Uterus (tissue), 2 donors: ENCODE data around the gene ZSCAN21.

ENCODE experiments used
- POLR2A ChIP-seq, 2 donors: fragments of 450-650 bp; IDR thresholded peaks; one replicate each; pipeline ENCODE4 v1.6.1; 2016; ENCODE audit warnings: antibody characterized with exemption in 2 of 2, mild to moderate bottlenecking in 1 of 2, moderate library complexity in 1 of 2
- TF ChIP-seq, protein P1 (sequence below), 4 experiments: fragments of 200-600 bp in 2 of 4; fragments of 450-650 bp in 2 of 4; sonication (generic) in 2 of 4; IDR thresholded peaks; one replicate each; pipeline ENCODE4 v1.5.1; 2016 to 2019; ENCODE audit warnings: antibody characterized with exemption in 4 of 4, mild to moderate bottlenecking in 2 of 4, moderate library complexity in 1 of 4

DNA sequence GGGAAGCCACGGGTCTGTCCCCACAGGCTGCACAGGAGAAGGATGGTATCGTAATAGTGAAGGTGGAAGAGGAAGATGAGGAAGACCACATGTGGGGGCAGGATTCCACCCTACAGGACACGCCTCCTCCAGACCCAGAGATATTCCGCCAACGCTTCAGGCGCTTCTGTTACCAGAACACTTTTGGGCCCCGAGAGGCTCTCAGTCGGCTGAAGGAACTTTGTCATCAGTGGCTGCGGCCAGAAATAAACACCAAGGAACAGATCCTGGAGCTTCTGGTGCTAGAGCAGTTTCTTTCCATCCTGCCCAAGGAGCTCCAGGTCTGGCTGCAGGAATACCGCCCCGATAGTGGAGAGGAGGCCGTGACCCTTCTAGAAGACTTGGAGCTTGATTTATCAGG is 26.0 kb upstream of the ZSCAN21 start:
- TF ChIP-seq, protein P1, sequence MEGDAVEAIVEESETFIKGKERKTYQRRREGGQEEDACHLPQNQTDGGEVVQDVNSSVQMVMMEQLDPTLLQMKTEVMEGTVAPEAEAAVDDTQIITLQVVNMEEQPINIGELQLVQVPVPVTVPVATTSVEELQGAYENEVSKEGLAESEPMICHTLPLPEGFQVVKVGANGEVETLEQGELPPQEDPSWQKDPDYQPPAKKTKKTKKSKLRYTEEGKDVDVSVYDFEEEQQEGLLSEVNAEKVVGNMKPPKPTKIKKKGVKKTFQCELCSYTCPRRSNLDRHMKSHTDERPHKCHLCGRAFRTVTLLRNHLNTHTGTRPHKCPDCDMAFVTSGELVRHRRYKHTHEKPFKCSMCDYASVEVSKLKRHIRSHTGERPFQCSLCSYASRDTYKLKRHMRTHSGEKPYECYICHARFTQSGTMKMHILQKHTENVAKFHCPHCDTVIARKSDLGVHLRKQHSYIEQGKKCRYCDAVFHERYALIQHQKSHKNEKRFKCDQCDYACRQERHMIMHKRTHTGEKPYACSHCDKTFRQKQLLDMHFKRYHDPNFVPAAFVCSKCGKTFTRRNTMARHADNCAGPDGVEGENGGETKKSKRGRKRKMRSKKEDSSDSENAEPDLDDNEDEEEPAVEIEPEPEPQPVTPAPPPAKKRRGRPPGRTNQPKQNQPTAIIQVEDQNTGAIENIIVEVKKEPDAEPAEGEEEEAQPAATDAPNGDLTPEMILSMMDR (IDR thresholded peaks at IDR 0.05), result no peak
- no peak for TF ChIP-seq POLR2A (IDR thresholded peaks at IDR 0.05)
